Fibroblast of lung (primary cell): ENCODE measurements around the gene GGCT. TPM values are rescaled to one million over a fixed set of nuclear protein-coding genes. Genes with fewer than 3 reads are reported as not detected.

Source experiments
- DNase-seq, 2 donors: peaks; one replicate each; pipeline versions ENCODE4 v3.0.0 to v3.0.0-alpha.2; 2010; ENCODE audit warnings: low read depth in 2 of 2
- H2AFZ ChIP-seq: 2 replicates; pipeline ENCODE4 v1.5.1; 2012; ENCODE audit warnings: low read length, control low read depth, inconsistent platforms
- H3K27ac ChIP-seq: 2 replicates; pipeline ENCODE4 v1.5.1; 2011; ENCODE audit warnings: low read length, control low read depth; ENCODE audit not compliant: insufficient read depth
- H3K27me3 ChIP-seq: 2 replicates; pipeline ENCODE4 v1.5.1; 2011; ENCODE audit warnings: mild to moderate bottlenecking, low read length; ENCODE audit not compliant: control insufficient read depth, insufficient read depth
- H3K36me3 ChIP-seq: 2 replicates; pipeline ENCODE4 v1.5.1; 2011; ENCODE audit warnings: low read length; ENCODE audit not compliant: control insufficient read depth, insufficient read depth
- H3K4me1 ChIP-seq: 2 replicates; pipeline ENCODE4 v1.5.1; 2011; ENCODE audit warnings: low read length; ENCODE audit not compliant: control insufficient read depth, insufficient read depth; ENCODE audit errors: extremely low read depth
- H3K4me2 ChIP-seq: 2 replicates; pipeline ENCODE4 v1.5.1; 2011; ENCODE audit warnings: low read length, control low read depth; ENCODE audit not compliant: insufficient read depth; ENCODE audit errors: extremely low read depth
- H3K4me3 ChIP-seq, 4 experiments: fragments of 200-600 bp in 1 of 4; sonication (generic) in 1 of 4; replicated peaks in 1 of 4; 2 replicates each; pipeline ENCODE4 v1.5.1; 2011 to 2016; ENCODE audit warnings: low read length in 4 of 4, low read depth in 3 of 4, mild to moderate bottlenecking in 3 of 4, control low read depth in 2 of 4, inconsistent platforms in 1 of 4, mixed read lengths in 1 of 4; ENCODE audit not compliant: insufficient read depth in 1 of 4; ENCODE audit errors: control extremely low read depth in 1 of 4
- H3K79me2 ChIP-seq: 2 replicates; pipeline ENCODE4 v1.5.1; 2012; ENCODE audit warnings: mild to moderate bottlenecking, low read length, inconsistent platforms; ENCODE audit not compliant: control insufficient read depth, insufficient read depth
- H3K9ac ChIP-seq: 2 replicates; pipeline ENCODE4 v1.5.1; 2011; ENCODE audit warnings: mild to moderate bottlenecking, low read length, control low read depth; ENCODE audit not compliant: insufficient read depth
- H3K9me3 ChIP-seq: 2 replicates; pipeline ENCODE4 v1.5.1; 2012; ENCODE audit warnings: low read depth, low read length; ENCODE audit not compliant: control insufficient read depth, insufficient read depth
- H4K20me1 ChIP-seq: 2 replicates; pipeline ENCODE4 v1.5.1; 2011; ENCODE audit warnings: low read length; ENCODE audit not compliant: control insufficient read depth, insufficient read depth; ENCODE audit errors: extremely low read depth
- EZH2 ChIP-seq: IDR thresholded peaks from 2 replicates; pipeline ENCODE4 v1.5.1; 2012; ENCODE audit warnings: low read length, control low read depth, mild to moderate bottlenecking; ENCODE audit errors: missing control alignments
- polyA plus RNA-seq, 2 donors: library from polyadenylated mRNA; depleted of rRNA in 1 of 2; stranded (reverse) in 1 of 2; unstranded in 1 of 2; fragments of >200 nt; gene quantifications; 2 replicates each; pipeline ENCODE4 v1.2.1, GENCODE V29; 2011 to 2012; ENCODE audit warnings: missing spikeins in 1 of 2
- total RNA-seq: library from RNA; depleted of rRNA; stranded (reverse); fragments of >200 nt; gene quantifications from 2 replicates; pipeline ENCODE4 v1.2.1, GENCODE V29; 2014
- TF ChIP-seq, protein P1 (sequence below), 2 donors: IDR thresholded peaks in 1 of 2; conservative IDR thresholded peaks in 1 of 2; 1 replicate in 1 of 2; 2 replicates in 1 of 2; pipeline ENCODE4 v1.5.1; 2011 to 2012; ENCODE audit warnings: low read length in 2 of 2, control low read depth in 1 of 2, inconsistent platforms in 1 of 2, low read depth in 1 of 2, mild to moderate bottlenecking in 1 of 2

Gene GGCT
- total and polyA plus RNA-seq, 2 donors (not counting 1 experiment from before 2014, with no cell fraction given), result 21.6 to 24.6 TPM

DNA sequence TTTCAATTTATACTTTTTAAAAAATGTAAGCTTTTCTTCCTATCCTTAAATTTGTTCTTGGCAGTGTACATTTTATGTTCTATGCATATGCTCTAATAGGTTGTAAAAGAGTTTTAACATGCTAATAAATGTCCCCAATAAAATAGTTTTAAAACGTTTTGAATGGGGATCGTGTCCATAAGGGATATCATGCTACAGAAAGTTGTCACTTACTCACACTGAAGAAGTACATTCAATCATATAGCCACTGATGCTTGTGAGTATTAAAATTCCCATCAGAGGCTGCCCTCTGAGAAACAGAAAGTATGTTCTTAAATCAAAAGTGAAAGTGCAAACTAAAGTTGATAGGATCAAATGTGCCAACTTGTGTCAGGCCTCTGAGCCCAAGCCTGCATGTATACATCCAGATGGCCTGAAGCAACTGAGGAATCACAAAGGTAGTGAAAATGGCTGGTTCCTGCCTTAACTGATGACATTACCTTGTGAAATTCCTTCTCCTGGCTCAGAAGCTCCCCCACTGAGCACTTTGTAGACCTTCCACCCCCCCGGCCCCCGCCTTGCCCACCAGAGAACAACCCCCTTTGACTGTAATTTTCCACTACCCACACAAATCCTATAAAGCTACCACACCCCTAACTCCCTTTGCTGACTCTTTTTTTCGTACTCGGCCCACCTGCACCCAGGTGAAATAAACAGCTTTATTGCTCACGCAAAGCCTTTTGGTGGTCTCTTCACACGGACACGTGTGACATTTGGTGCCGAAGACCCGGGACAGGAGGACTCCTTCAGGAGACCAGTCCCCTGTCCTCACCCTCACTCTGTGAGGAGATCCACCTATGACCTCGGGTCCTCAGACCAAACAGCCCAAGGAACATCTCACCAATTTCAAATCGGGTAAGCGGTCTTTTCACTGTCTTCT lies 25.2 kb downstream of the GGCT start:
- Histone ChIP-seq H2AFZ (peak overlapping the region; percentile 30), H3K4me1 (peaks cover 11% of the 10 kb centered on the region), H3K36me3 (no peaks in the 10 kb centered on the region), H3K27ac (peak overlapping the region; percentile 78), H3K4me3 (peak overlapping the region; percentile 56 to 83 (median 67)), H3K9me3 (no peaks in the 10 kb centered on the region), H4K20me1 (no peaks in the 10 kb centered on the region), H3K27me3 (no peaks in the 10 kb centered on the region), H3K79me2 (peaks cover 2% of the 10 kb centered on the region), H3K4me2 (peak overlapping the region; percentile 81), H3K9ac (no peak overlapping the region)
- TF ChIP-seq EZH2, result no peak
- TF ChIP-seq, protein P1, sequence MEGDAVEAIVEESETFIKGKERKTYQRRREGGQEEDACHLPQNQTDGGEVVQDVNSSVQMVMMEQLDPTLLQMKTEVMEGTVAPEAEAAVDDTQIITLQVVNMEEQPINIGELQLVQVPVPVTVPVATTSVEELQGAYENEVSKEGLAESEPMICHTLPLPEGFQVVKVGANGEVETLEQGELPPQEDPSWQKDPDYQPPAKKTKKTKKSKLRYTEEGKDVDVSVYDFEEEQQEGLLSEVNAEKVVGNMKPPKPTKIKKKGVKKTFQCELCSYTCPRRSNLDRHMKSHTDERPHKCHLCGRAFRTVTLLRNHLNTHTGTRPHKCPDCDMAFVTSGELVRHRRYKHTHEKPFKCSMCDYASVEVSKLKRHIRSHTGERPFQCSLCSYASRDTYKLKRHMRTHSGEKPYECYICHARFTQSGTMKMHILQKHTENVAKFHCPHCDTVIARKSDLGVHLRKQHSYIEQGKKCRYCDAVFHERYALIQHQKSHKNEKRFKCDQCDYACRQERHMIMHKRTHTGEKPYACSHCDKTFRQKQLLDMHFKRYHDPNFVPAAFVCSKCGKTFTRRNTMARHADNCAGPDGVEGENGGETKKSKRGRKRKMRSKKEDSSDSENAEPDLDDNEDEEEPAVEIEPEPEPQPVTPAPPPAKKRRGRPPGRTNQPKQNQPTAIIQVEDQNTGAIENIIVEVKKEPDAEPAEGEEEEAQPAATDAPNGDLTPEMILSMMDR (conservative IDR thresholded peaks at IDR 0.05 in 1 of 2, IDR thresholded peaks at IDR 0.05 in 1 of 2; ENCODE audit: low read depth in 1 of 2, low read length in 2 of 2), result no peak
- peak in 1 of 2 donors; percentile 73 for DNase-seq

DNA sequence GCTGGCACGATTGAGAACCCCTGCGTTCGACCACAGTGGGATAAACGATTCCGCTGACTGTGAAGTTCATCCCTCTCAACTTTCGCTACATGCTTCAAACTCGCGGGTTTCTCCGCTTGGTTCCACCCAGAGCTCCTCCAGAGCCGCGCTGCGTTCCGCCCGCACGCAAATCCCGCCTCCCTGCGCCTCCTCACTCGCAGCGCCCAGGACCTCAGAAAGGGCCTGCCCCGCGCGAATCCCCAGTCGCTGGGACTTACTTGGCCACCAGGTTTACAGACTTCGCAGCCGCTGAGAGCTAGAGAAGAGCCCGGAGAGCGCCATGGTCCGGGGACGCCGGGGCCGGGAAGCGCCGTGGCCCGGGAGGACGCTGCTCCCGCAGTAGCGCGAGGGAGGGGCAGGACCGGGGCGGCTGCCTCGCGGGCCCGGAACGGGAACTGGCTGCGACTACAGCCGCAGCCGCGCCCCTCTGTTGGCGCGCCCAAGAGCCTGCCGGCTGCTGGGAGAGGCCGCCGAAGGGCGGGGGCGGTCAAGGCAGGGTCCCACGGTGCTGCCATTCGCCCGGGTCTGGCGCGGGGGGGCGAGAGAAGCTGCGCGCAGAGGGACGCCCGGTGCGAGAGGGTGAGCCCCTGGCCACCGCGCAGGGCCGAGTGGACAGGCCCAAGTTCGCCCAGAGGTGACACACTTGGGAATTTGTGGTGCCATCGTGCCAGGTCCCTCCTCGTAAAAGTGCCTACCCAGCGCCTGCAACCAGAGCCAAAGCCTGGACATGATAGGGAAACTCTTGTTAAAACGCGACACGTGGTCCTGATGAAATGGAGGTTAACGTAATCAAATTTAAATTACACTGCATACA lies 26.1 kb downstream of the GGCT start, which contains the start of gene NOD1:
TSS of gene NOD1 (minus strand) at position 436 of the 853 bp plus-strand sequence. CDS start 21,863 bp downstream, outside the sequence.
- no peaks in the 10 kb centered on the region for H3K36me3 ChIP-seq
- peak within 1 kb of the TSS; percentile 87 for H3K9ac ChIP-seq
- H3K27me3 ChIP-seq, result no peaks in the 10 kb centered on the region
- H3K4me1 ChIP-seq, result peaks cover 12% of the 10 kb centered on the region
- H3K27ac ChIP-seq, result peak within 1 kb of the TSS; percentile 78
- H2AFZ ChIP-seq, result peak within 1 kb of the TSS; percentile 30
- DNase-seq, result peak; percentile 77 to 81
- peak within 1 kb of the TSS; percentile 56 to 83 (median 77) for H3K4me3 ChIP-seq
- H4K20me1 ChIP-seq, result no peaks in the 10 kb centered on the region
- TF ChIP-seq, protein P1 (conservative IDR thresholded peaks at IDR 0.05 in 1 of 2, IDR thresholded peaks at IDR 0.05 in 1 of 2; ENCODE audit: low read depth in 1 of 2, low read length in 2 of 2), result peak in 1 of 2 donors; percentile 5
- no peak for TF ChIP-seq EZH2
- no peaks in the 10 kb centered on the region for H3K9me3 ChIP-seq
- peak within 1 kb of the TSS; percentile 81 for H3K4me2 ChIP-seq
- peaks cover 2% of the 10 kb centered on the region for H3K79me2 ChIP-seq
